K562 (cell line): ENCODE measurements around the gene ADGRD1. TPM values are rescaled to one million over a fixed set of nuclear protein-coding genes. Genes with fewer than 3 reads are reported as not detected.

Experiments used
- ATAC-seq: fragments of 200-7000 bp; cut with Tn5 transposase; 3 replicates; pipeline ENCODE4 v1.9.1; 2020; ENCODE audit warnings: moderate library complexity
- BruUV-seq: library from RNA; stranded (reverse); fragments of 400-500 nt; replicated peaks from 2 replicates; lab custom pipeline; 2021; lab: Mats Ljungman, UMichigan
- CTCF ChIA-PET: fragments of 300-600 bp; formaldehyde crosslinking; extraction: SDS; loops from one replicate; lab custom pipeline; 2021; ENCODE audit warnings: low intra/inter-chr PET ratio; lab: Yijun Ruan, JAX
- POLR2A ChIA-PET: fragments of 300-600, 350-650 bp; sonication (Branson Sonifier 250); formaldehyde crosslinking; extraction: SDS; loops from one replicate; lab custom pipeline; 2021; ENCODE audit warnings: antibody characterized with exemption, inconsistent platforms; lab: Yijun Ruan, JAX
- DNase-seq, 4 experiments: peaks; one replicate each; pipeline versions ENCODE4 v3.0.0 to v3.0.0-alpha.2; 2011 to 2018; ENCODE audit warnings: low spot score in 3 of 4, mixed read lengths in 3 of 4; ENCODE audit errors: extremely low read depth in 1 of 4
- FAIRE-seq: peaks from 2 replicates; lab custom pipeline; 2011; peaks lifted over from hg19 to GRCh38; lab: Jason Lieb, UNC
- H2AFZ ChIP-seq: 2 replicates; pipeline ENCODE4 v1.6.0; 2011; ENCODE audit warnings: low read depth, low read length, control low read depth, inconsistent platforms
- H3K27ac ChIP-seq: fragments of 200-600 bp; 3 replicates; pipeline ENCODE4 v1.8.0; 2011; ENCODE audit warnings: low read depth, mild to moderate bottlenecking, control low read depth, inconsistent platforms, low read length, moderate library complexity, mixed read lengths; ENCODE audit errors: extremely low read depth
- H3K27me3 ChIP-seq, 2 experiments: fragments of 300-600 bp in 1 of 2; 2 replicates in 1 of 2; 3 replicates in 1 of 2; pipeline versions ENCODE4 v1.6.0 to v1.8.0; 2011; ENCODE audit warnings: inconsistent platforms in 2 of 2, low read length in 2 of 2, mild to moderate bottlenecking in 1 of 2, mixed read lengths in 1 of 2, moderate library complexity in 1 of 2; ENCODE audit not compliant: control insufficient read depth in 2 of 2, insufficient read depth in 2 of 2
- H3K36me3 ChIP-seq: fragments of 300-600 bp; 3 replicates; pipeline ENCODE4 v1.8.0; 2011; ENCODE audit warnings: mild to moderate bottlenecking, low read length, inconsistent platforms; ENCODE audit not compliant: control insufficient read depth, insufficient read depth
- H3K4me1 ChIP-seq, 2 experiments: fragments of 200-600 bp in 1 of 2; replicated peaks in 1 of 2; 2 replicates in 1 of 2; 3 replicates in 1 of 2; pipeline versions ENCODE4 v1.5.1 to v1.8.0; 2011; ENCODE audit warnings: inconsistent platforms in 2 of 2, low read length in 2 of 2, mild to moderate bottlenecking in 1 of 2, mixed read lengths in 1 of 2, moderate library complexity in 1 of 2; ENCODE audit not compliant: control insufficient read depth in 2 of 2, insufficient read depth in 2 of 2
- H3K4me2 ChIP-seq: 2 replicates; pipeline ENCODE4 v1.6.1; 2011; ENCODE audit warnings: low read length, control low read depth, inconsistent platforms, mixed read lengths; ENCODE audit not compliant: insufficient read depth
- H3K4me3 ChIP-seq: fragments of 200-600 bp; sonication (generic), shearing (Covaris generic); 2 replicates; pipeline ENCODE4 v1.5.1; 2016; ENCODE audit warnings: control low read depth, inconsistent platforms
- H3K79me2 ChIP-seq: fragments of 200-600 bp; 3 replicates; pipeline ENCODE4 v1.8.0; 2011; ENCODE audit warnings: low read length, inconsistent platforms; ENCODE audit not compliant: control insufficient read depth, insufficient read depth
- H3K9ac ChIP-seq, 2 experiments: 2 replicates each; pipeline versions ENCODE4 v1.6.0 to v1.6.1; 2011; ENCODE audit warnings: low read depth in 2 of 2, low read length in 2 of 2, control low read depth in 1 of 2, inconsistent platforms in 1 of 2, mild to moderate bottlenecking in 1 of 2, mixed read lengths in 1 of 2; ENCODE audit not compliant: insufficient read depth in 1 of 2
- H3K9me1 ChIP-seq: one replicate; pipeline ENCODE4 v1.6.0; 2011; ENCODE audit warnings: inconsistent platforms, mild to moderate bottlenecking, low read length, moderate library complexity; ENCODE audit not compliant: control insufficient read depth, insufficient read depth
- H3K9me3 ChIP-seq: replicated peaks from 2 replicates; pipeline ENCODE4 v1.5.1; 2011; ENCODE audit warnings: low read depth, low read length, inconsistent platforms; ENCODE audit not compliant: control insufficient read depth, insufficient read depth
- H4K20me1 ChIP-seq: replicated peaks from 2 replicates; pipeline ENCODE4 v1.6.1; 2011; ENCODE audit warnings: low read length, inconsistent platforms, mixed read lengths; ENCODE audit not compliant: control insufficient read depth, insufficient read depth
- ARID1B ChIP-seq: fragments of 450-650 bp; IDR thresholded peaks from 2 replicates; pipeline ENCODE4 v1.6.1; 2016; ENCODE audit warnings: antibody characterized with exemption, mild to moderate bottlenecking, inconsistent platforms
- ATF7 ChIP-seq: fragments of 450-650 bp; IDR thresholded peaks from 2 replicates; pipeline ENCODE4 v1.7.1; 2014; ENCODE audit warnings: mild to moderate bottlenecking, moderate library complexity
- CTBP1 ChIP-seq: fragments of 450-650 bp; IDR thresholded peaks from 2 replicates; pipeline ENCODE4 v1.6.1; 2016; ENCODE audit warnings: borderline replicate concordance
- E2F5 ChIP-seq: sonication (generic); formaldehyde crosslinking; IDR thresholded peaks from 2 replicates; pipeline ENCODE4 v1.8.0; 2022; ENCODE audit warnings: mild to moderate bottlenecking, missing genetic modification reagents
- EP300 ChIP-seq: IDR thresholded peaks from 2 replicates; pipeline ENCODE4 v1.6.1; 2012; ENCODE audit warnings: low read length, improper control_type of control experiment
- ETV1 ChIP-seq: fragments of 450-650 bp; conservative IDR thresholded peaks from 2 replicates; pipeline ENCODE4 v1.6.1; 2016; ENCODE audit warnings: missing genetic modification characterization, control low read depth, low read depth, missing compliant biosample characterization
- KAT7 ChIP-seq: sonication (generic); formaldehyde crosslinking; IDR thresholded peaks from 2 replicates; pipeline ENCODE4 v1.8.0; 2022; ENCODE audit warnings: missing genetic modification reagents, mild to moderate bottlenecking, borderline replicate concordance
- MEF2A ChIP-seq: IDR thresholded peaks from 2 replicates; pipeline ENCODE4 v1.6.1; 2011; ENCODE audit warnings: low read depth, mild to moderate bottlenecking, low read length, moderate library complexity; ENCODE audit not compliant: control insufficient read depth
- NCOR1 ChIP-seq: fragments of 450-650 bp; IDR thresholded peaks from 2 replicates; pipeline ENCODE4 v1.6.1; 2016; ENCODE audit warnings: mild to moderate bottlenecking, moderate library complexity
- NR2C2 ChIP-seq, 2 experiments: fragments of 200-800 bp in 1 of 2; sonication (Bioruptor generic) in 1 of 2; sonication (generic) in 1 of 2; formaldehyde crosslinking in 1 of 2; IDR thresholded peaks; 2 replicates each; pipeline versions ENCODE4 v1.6.1 to v1.8.0; 2016 to 2022; ENCODE audit warnings: mild to moderate bottlenecking in 1 of 2, missing compliant biosample characterization in 1 of 2, missing genetic modification characterization in 1 of 2, missing genetic modification reagents in 1 of 2
- PCBP1 ChIP-seq: fragments of 200-400 bp; formaldehyde crosslinking; IDR thresholded peaks from 2 replicates; pipeline ENCODE4 v1.6.1; 2018; ENCODE audit warnings: mild to moderate bottlenecking, low read depth, low read length; ENCODE audit not compliant: poor library complexity, severe bottlenecking
- RCOR1 ChIP-seq, 2 experiments: IDR thresholded peaks; 2 replicates each; pipeline ENCODE4 v1.6.1; 2012; ENCODE audit warnings: low read depth in 2 of 2, low read length in 2 of 2, borderline replicate concordance in 1 of 2, improper control_type of control experiment in 1 of 2
- RFX1 ChIP-seq: fragments of 450-650 bp; IDR thresholded peaks from 2 replicates; pipeline ENCODE4 v1.6.1; 2016; ENCODE audit warnings: mild to moderate bottlenecking, moderate library complexity
- SP1 ChIP-seq: sonication (generic); formaldehyde crosslinking; IDR thresholded peaks from 2 replicates; pipeline ENCODE4 v1.8.1; 2022; ENCODE audit warnings: mild to moderate bottlenecking, missing genetic modification reagents
- TCF3 ChIP-seq: sonication (generic); formaldehyde crosslinking; IDR thresholded peaks from 2 replicates; pipeline ENCODE4 v1.4.0; 2020; ENCODE audit warnings: mild to moderate bottlenecking, missing genetic modification reagents
- TEAD4 ChIP-seq, 2 experiments: sonication (generic) in 1 of 2; formaldehyde crosslinking in 1 of 2; IDR thresholded peaks; 2 replicates each; pipeline versions ENCODE4 v1.6.1 to v1.8.0; 2012 to 2022; ENCODE audit warnings: borderline replicate concordance in 1 of 2, inconsistent platforms in 1 of 2, low read length in 1 of 2, mild to moderate bottlenecking in 1 of 2, missing genetic modification reagents in 1 of 2
- ZEB2 ChIP-seq: fragments of 450-650 bp; IDR thresholded peaks from 2 replicates; pipeline ENCODE4 v1.6.1; 2016
- ZFX ChIP-seq: sonication (generic); formaldehyde crosslinking; IDR thresholded peaks from 2 replicates; pipeline ENCODE4 v1.8.0; 2022; ENCODE audit warnings: mild to moderate bottlenecking, missing genetic modification reagents, moderate library complexity
- ZNF12 ChIP-seq: sonication (generic); formaldehyde crosslinking; IDR thresholded peaks from 2 replicates; pipeline ENCODE4 v1.4.0; 2020; ENCODE audit warnings: mild to moderate bottlenecking, missing genetic modification reagents
- ZNF384 ChIP-seq: IDR thresholded peaks from 2 replicates; pipeline ENCODE4 v1.6.1; 2012; ENCODE audit warnings: low read depth, low read length, improper control_type of control experiment
- ZNF766 ChIP-seq: fragments of 200-800 bp; sonication (Bioruptor generic); conservative IDR thresholded peaks from 2 replicates; pipeline ENCODE4 v1.6.1; 2016; ENCODE audit warnings: missing genetic modification characterization, missing compliant biosample characterization
- WGBS: fragments of 100-300 bp; shearing (Covaris generic); methylation state at CpG from one replicate; pipeline ENCODE4 v1.1.6; 2016; ENCODE audit warnings: low coverage, mixed read lengths; ENCODE audit not compliant: insufficient coverage; ENCODE audit errors: missing lambda C conversion rate; 5-methylcytosine and 5-hydroxymethylcytosine counted together
- in situ Hi-C: fragments of 300-500 bp; cut with MboI; formaldehyde crosslinking; loops from 4 replicates; pipeline ENCODE4 v1.15.0; 2018; ENCODE audit warnings: inconsistent platforms, mixed read lengths
- intact Hi-C: fragments of 100-400 bp; cut with micrococcal nuclease; formaldehyde crosslinking; loops from 2 replicates; pipeline ENCODE4 v1.14.2; 2022
- polyA plus RNA-seq, 8 experiments: library from polyadenylated mRNA; depleted of rRNA in 4 of 8; stranded (reverse) in 5 of 8; unstranded in 3 of 8; fragments of >200 nt; fragmentation: Nextera tagmentation in 2 of 8; fragmentation: Illumina TruSeq in 1 of 8; extraction: Ambion mirVana in 2 of 8; extraction: Trizol in 1 of 8; gene quantifications; 2 replicates each; pipeline versions ENCODE4 v1.2.1 to v1.2.3, GENCODE V29; 2011 to 2014; ENCODE audit warnings: inconsistent platforms in 1 of 8, missing spikeins in 1 of 8
- total RNA-seq, 7 experiments: library from RNA; depleted of rRNA in 6 of 7; stranded (reverse); fragments of >200 nt in 6 of 7; fragmentation: Illumina TruSeq in 2 of 7; extraction: Trizol in 2 of 7; gene quantifications; 2 replicates each; pipeline versions ENCODE4 v1.2.1 to v1.2.3, GENCODE V29; 2011 to 2021; ENCODE audit warnings: low replicate concordance in 1 of 7

Gene ADGRD1
- total and polyA plus RNA-seq, 9 of the 15 experiments (the other 6 are each of a cell fraction or from before 2014, with no cell fraction given), result 1.7 to 11.7 (median 3.3) TPM

- Histone ChIP-seq H3K4me1 (peaks cover 35 to 38% of the 10 kb centered on the region in 2 experiments), H3K27ac (peak overlapping the region; percentile 57; the same call in 2 of the 3 replicates), H3K36me3 (no peaks in the 10 kb centered on the region; the same call in 2 of the 3 replicates), H3K79me2 (no peaks in the 10 kb centered on the region), H4K20me1 (no peaks in the 10 kb centered on the region), H3K9ac (peak overlapping the region; percentile 3 to 33; a peak in 2 of 4 replicates), H3K9me1 (no peaks in the 10 kb centered on the region), H3K27me3 (no peaks in the 10 kb centered on the region; a peak in 1 of 5 replicates), H3K4me3 (no peak overlapping the region), H3K4me2 (peak overlapping the region; percentile 44; the same call in 1 of the 2 replicates), H3K9me3 (peaks cover 6% of the 10 kb centered on the region), H2AFZ (peak overlapping the region; percentile 79)
- in situ Hi-C loops (no loop called here), intact Hi-C loops (loop anchor here (5.0 kb wide), 1 partner anchor 50 kb away; no protein-coding TSS in a partner anchor)
- peak in 2 of 4 experiments; percentile 59 to 78 for DNase-seq
- FAIRE-seq, result peak; percentile 81
- ChIA-PET POLR2A (interaction anchor here (0.9 to 1.7 kb wide), 4 partner anchors 11 to 25 kb away, joined by 3 to 5 read pairs (median 3); no protein-coding TSS in a partner anchor), CTCF (no interaction called here)
- BruUV-seq, result no TSS peak
- 10% methylated on average over 14 of the region's 14 CpGs for WGBS
- peak; percentile 83 for ATAC-seq
- TF ChIP-seq ZEB2 (0 out of 2 replicates have a peak, but pooled peaks have one; percentile 41), NCOR1 (peak; percentile 50), CTBP1 (peak; percentile 50), ARID1B (peak; percentile 86), NR2C2 (CRISPR knock-in tag; IDR thresholded peaks at IDR 0.05) (no peak), NR2C2 (tag; IDR thresholded peaks at IDR 0.05) (0 out of 2 replicates have a peak, but pooled peaks have one; percentile 27), PCBP1 (no peak), KAT7 (CRISPR knock-in tag) (0 out of 2 replicates have a peak, but pooled peaks have one; percentile 31), MEF2A (peak; percentile 9; the same call in 1 of the 2 replicates), EP300 (peak; percentile 60; the same call in 1 of the 2 replicates), ZFX (CRISPR knock-in tag) (peak; percentile 35; the same call in 1 of the 2 replicates), ZNF12 (CRISPR knock-in tag) (0 out of 2 replicates have a peak, but pooled peaks have one; percentile 47), E2F5 (CRISPR knock-in tag) (no peak), RCOR1 (IDR thresholded peaks at IDR 0.05; ENCODE audit: borderline replicate concordance in 1 of 2, low read depth in 2 of 2, low read length in 2 of 2) (peak in 1 of 2 experiments; percentile 56; a peak in 1 of 4 replicates), SP1 (CRISPR knock-in tag) (0 out of 2 replicates have a peak, but pooled peaks have one; percentile 26), ETV1 (tag) (no peak), TEAD4 (IDR thresholded peaks at IDR 0.05; ENCODE audit: low read length) (peak; percentile 82; the same call in 1 of the 2 replicates), TEAD4 (CRISPR knock-in tag; IDR thresholded peaks at IDR 0.05; ENCODE audit: borderline replicate concordance) (no peak), TCF3 (CRISPR knock-in tag) (peak; percentile 75), ZNF384 (no peak), ZNF766 (peak; percentile 42; the same call in 1 of the 2 replicates), RFX1 (peak; percentile 40; the same call in 1 of the 2 replicates), ATF7 (peak; percentile 9; the same call in 1 of the 2 replicates)
Measured at GRCh38 chr12:130952171-130952954, 1.3 kb upstream of the ADGRD1 start.
